Measurements from ENCODE around the gene MGAT3.

DNA sequence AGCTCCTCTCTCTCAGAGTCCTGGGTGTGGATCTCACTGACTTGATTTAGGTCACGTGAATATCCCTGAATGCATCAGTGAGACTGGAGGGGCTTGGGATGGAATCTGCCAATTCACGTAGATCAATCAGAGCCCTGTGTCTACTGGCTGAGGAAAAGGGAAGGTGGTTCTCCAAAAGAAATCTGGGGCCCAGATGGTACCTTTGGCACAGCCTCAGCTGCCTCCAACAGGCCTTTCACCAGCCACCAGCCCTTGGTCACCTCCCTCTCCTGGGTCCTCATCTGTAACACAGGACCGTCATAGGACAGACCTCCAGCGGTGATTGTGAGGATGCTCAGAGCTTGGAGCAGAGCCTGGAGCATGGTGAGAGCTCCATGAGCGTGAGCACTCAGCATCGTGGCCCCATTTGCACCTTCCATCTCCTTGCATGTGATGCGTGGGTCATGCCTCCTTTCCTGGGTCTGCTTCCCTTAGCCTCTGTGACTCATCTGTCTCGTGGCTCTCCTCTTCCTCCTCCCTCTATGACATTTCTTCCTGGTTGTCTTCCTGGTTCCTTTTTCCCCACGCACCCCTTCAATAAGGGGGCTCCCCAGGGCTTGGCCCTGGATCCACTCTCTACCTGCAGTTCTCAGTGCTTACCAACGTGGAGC, 37.8 kb downstream of the MGAT3 start:
- TF ChIP-seq EZH2 (IDR thresholded peaks at IDR 0.05) (no peak), POLR2AphosphoS5 (IDR thresholded peaks at IDR 0.05; ENCODE audit: borderline replicate concordance, low read depth, low read length) (no peak)

All from SK-N-MC (cell line).